Ectodermal cell (in vitro differentiated cells): ENCODE results near the gene SPINT1. TPM values are rescaled to one million over a fixed set of nuclear protein-coding genes. Genes with fewer than 3 reads are reported as not detected.
A peak's percentile ranks its signal among the peaks of the same experiment; 100 is the strongest.

ENCODE experiments used
- H3K27ac ChIP-seq: 2 replicates; pipeline ENCODE4 v1.7.0; 2013; ENCODE audit warnings: mild to moderate bottlenecking, low read depth, low read length; ENCODE audit not compliant: insufficient read depth, poor library complexity, severe bottlenecking
- H3K27me3 ChIP-seq: 2 replicates; pipeline ENCODE4 v1.7.0; 2013; ENCODE audit warnings: mild to moderate bottlenecking, low read length; ENCODE audit not compliant: insufficient read depth, control insufficient read depth, poor library complexity, severe bottlenecking
- H3K36me3 ChIP-seq: one replicate; pipeline ENCODE4 v1.7.0; 2013; ENCODE audit warnings: low read length; ENCODE audit not compliant: control insufficient read depth, insufficient read depth
- H3K4me1 ChIP-seq: one replicate; pipeline ENCODE4 v1.7.0; 2013; ENCODE audit warnings: low read length; ENCODE audit not compliant: control insufficient read depth, insufficient read depth
- H3K4me3 ChIP-seq: 2 replicates; pipeline ENCODE4 v1.7.0; 2013; ENCODE audit warnings: low read depth, low read length, control low read depth; ENCODE audit not compliant: insufficient read depth
- H3K9me3 ChIP-seq: 2 replicates; pipeline ENCODE4 v1.7.0; 2013; ENCODE audit warnings: mild to moderate bottlenecking, low read length, moderate library complexity; ENCODE audit not compliant: control insufficient read depth
- WGBS, 2 experiments: methylation state at CpG; one replicate each; pipeline ENCODE4 v1.1.7; 2013; ENCODE audit warnings: missing lambda C conversion rate in 2 of 2; 5-methylcytosine and 5-hydroxymethylcytosine counted together
- polyA plus RNA-seq, 4 experiments: library from polyadenylated mRNA; stranded (reverse); fragments of 50-300 nt; gene quantifications; one replicate each; pipeline ENCODE4 v1.2.3, GENCODE V29; 2013

The SPINT1 gene
- 7.4 TPM for polyA plus RNA-seq (2013, experiment 1 of 4)
- 9.6 TPM for polyA plus RNA-seq (2013, experiment 2 of 4)
- 8.1 TPM for polyA plus RNA-seq (2013, experiment 3 of 4)
- 9.8 TPM for polyA plus RNA-seq (2013, experiment 4 of 4)

GRCh38 chr15:40843885-40844695, at the start of gene SPINT1:
Gene SPINT1 (plus strand): TSS chr15:40844048. CDS start chr15:40844555, 507 bp downstream.
- WGBS, 2 experiments, result 0 to 1% methylated on average over 89 of the region's 89 CpGs
- Histone ChIP-seq H3K4me3 (peak within 1 kb of the TSS; percentile 49), H3K36me3 (no peaks in the 10 kb centered on the region), H3K27ac (no peak within 1 kb of the TSS), H3K9me3 (no peaks in the 10 kb centered on the region), H3K27me3 (peaks cover 48% of the 10 kb centered on the region), H3K4me1 (peaks cover 10% of the 10 kb centered on the region)

DNA sequence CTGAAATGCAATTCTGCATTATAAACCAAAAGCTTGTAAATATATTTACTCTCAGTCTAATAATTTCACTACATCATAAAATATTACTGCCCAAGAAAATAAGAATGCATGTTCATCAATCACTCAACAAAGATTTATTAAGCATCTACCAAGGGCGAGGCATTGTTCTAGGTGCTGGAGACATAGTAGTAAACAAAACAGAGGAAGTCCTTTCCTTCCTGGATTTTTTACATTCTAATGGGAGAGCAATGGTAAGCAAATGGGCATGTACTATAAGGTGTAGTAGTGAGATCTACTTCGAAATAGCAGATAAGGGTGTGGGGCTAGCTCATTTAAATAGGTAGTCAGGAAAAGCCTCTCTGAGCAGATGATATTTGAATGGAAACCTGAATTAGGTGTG, 47.8 kb upstream of the SPINT1 start:
- 90 to 93% methylated on average over 2 of the region's 2 CpGs for WGBS, 2 experiments
- Histone ChIP-seq H3K36me3 (no peaks in the 10 kb centered on the region), H3K4me3 (no peak overlapping the region), H3K27ac (no peak overlapping the region), H3K9me3 (no peaks in the 10 kb centered on the region), H3K27me3 (no peaks in the 10 kb centered on the region), H3K4me1 (peaks cover 4% of the 10 kb centered on the region)

DNA sequence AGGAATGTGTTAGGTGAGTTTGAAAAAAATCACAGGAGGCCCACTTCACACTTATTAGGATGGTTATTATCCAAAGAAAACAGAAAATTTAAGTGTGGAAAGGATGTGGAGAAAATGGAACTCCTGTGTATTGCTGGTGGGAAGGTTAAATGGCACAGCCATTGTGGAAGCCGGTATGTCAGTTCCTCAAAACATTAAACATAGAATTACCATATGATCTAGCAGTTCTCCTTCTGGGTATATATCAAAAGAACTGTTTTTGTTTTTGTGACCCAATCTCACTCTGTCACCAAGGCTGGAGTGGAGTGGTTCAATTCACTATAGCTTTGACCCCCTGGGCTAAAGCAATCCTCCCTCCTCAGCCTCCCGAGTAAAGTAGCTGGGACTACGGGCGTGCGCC, 47.3 kb upstream of the SPINT1 start:
- H3K36me3 ChIP-seq, result no peaks in the 10 kb centered on the region
- H3K27me3 ChIP-seq, result no peaks in the 10 kb centered on the region
- no peak overlapping the region for H3K27ac ChIP-seq
- H3K9me3 ChIP-seq, result no peaks in the 10 kb centered on the region
- H3K4me1 ChIP-seq, result peaks cover 4% of the 10 kb centered on the region
- no peak overlapping the region for H3K4me3 ChIP-seq
- WGBS, 2 experiments, result 91 to 94% methylated on average over 5 of the region's 5 CpGs

GRCh38 chr15:40799523-40799922, 44.3 kb upstream of the SPINT1 start:
- WGBS, 2 experiments, result 93 to 94% methylated on average over 3 of the region's 3 CpGs
- Histone ChIP-seq H3K4me1 (peaks cover 4% of the 10 kb centered on the region), H3K36me3 (no peaks in the 10 kb centered on the region), H3K27ac (no peak overlapping the region), H3K4me3 (no peak overlapping the region), H3K27me3 (no peaks in the 10 kb centered on the region), H3K9me3 (no peaks in the 10 kb centered on the region)

- H3K4me3 ChIP-seq, result no peak overlapping the region
- H3K36me3 ChIP-seq, result no peaks in the 10 kb centered on the region
- peaks cover 10% of the 10 kb centered on the region for H3K4me1 ChIP-seq
- no peak overlapping the region for H3K27ac ChIP-seq
- WGBS, 2 experiments, result 89 to 99% methylated on average over 2 of the region's 2 CpGs
- H3K9me3 ChIP-seq, result no peaks in the 10 kb centered on the region
- H3K27me3 ChIP-seq, result no peaks in the 10 kb centered on the region
Measured at GRCh38 chr15:40803076-40803475, 40.8 kb upstream of the SPINT1 start.

DNA sequence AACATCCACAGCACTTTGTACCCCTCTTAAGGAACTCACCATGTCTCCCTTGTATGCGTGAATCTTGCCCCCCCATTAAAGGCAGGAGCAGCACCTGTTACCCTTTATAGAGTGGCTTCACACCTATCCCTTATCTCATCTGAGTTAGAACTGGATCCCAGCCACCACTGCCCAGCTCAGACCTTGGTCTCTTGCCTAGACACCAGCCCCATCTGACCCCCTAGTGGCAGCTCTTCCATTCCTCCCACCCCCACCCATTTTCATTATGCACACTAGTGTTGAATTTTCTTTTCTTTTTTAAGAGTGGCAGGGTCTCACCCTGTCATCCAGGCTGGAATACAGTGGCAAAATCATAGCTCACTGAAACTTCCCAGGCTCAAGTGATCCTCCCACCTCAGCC, 40.2 kb upstream of the SPINT1 start:
- 97 to 100% methylated on average over 1 of the region's 1 CpG for WGBS, 2 experiments
- Histone ChIP-seq H3K9me3 (no peaks in the 10 kb centered on the region), H3K27ac (no peak overlapping the region), H3K36me3 (no peaks in the 10 kb centered on the region), H3K4me3 (no peak overlapping the region), H3K4me1 (peaks cover 6% of the 10 kb centered on the region), H3K27me3 (no peaks in the 10 kb centered on the region)

GRCh38 chr15:40806672-40807027, 37.2 kb upstream of the SPINT1 start:
- WGBS, 2 experiments, result 8 to 9% methylated on average over 2 of the region's 2 CpGs
- Histone ChIP-seq H3K36me3 (no peaks in the 10 kb centered on the region), H3K9me3 (no peaks in the 10 kb centered on the region), H3K4me1 (peaks cover 6% of the 10 kb centered on the region), H3K4me3 (peak overlapping the region; percentile 100), H3K27me3 (no peaks in the 10 kb centered on the region), H3K27ac (no peak overlapping the region)

DNA sequence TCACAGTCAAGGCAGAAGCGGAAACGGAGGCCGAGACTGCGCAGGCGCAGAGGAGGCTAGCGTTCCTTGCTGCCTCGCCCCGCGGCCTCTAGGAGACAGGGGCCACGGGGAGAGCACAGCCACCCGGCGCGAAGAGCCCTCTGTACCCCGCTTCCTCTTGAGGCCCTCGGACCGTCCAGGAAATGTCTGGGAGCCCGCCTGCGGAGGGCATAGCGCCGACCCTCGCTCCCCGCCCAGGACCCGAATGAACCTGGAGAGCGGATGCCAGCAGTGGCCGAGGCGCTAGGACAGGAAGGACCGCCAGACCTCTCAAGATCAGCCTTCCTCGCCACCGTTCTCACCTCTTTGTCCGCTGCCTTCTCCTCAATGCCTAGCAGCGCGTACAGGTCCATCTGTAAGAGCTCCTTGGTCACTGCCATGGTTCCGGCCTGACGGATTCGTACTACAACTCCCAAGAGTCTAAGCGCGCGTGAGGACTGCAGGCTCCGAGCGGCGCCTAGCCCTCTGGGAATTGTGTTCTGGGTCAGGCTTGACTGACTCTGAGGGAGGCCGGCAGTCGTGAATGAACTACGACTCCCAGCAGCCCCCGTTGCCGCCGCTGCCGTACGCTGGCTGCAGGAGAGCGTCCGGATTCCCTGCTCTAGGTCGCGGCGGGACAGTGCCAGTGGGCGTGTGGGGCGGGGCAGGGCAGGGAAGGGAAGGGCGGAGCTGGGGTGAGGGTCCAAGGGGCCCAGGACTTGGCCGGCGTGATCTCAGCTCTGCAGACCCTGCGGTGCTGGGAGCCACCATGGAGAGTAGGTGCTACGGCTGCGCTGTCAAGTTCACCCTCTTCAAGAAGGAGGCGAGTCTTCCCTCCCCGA, 36.6 kb upstream of the SPINT1 start, which contains the start of the genes DNAJC17 and ZFYVE19:
TSS of gene DNAJC17 (minus strand) at position 446 of the 860 bp plus-strand sequence. CDS start at position 419, 27 bp downstream.
TSS of gene ZFYVE19 (plus strand) at position 62 of the 860 bp plus-strand sequence. CDS start at position 563, 501 bp downstream.
- H3K27ac ChIP-seq, result no peak within 1 kb of the TSS
- WGBS, 2 experiments, result 0 to 1% methylated on average over 64 of the region's 64 CpGs
- no peaks in the 10 kb centered on the region for H3K36me3 ChIP-seq
- H3K4me3 ChIP-seq, result peak within 1 kb of the TSS; percentile 100
- no peaks in the 10 kb centered on the region for H3K27me3 ChIP-seq
- no peaks in the 10 kb centered on the region for H3K9me3 ChIP-seq
- peaks cover 6% of the 10 kb centered on the region for H3K4me1 ChIP-seq

DNA sequence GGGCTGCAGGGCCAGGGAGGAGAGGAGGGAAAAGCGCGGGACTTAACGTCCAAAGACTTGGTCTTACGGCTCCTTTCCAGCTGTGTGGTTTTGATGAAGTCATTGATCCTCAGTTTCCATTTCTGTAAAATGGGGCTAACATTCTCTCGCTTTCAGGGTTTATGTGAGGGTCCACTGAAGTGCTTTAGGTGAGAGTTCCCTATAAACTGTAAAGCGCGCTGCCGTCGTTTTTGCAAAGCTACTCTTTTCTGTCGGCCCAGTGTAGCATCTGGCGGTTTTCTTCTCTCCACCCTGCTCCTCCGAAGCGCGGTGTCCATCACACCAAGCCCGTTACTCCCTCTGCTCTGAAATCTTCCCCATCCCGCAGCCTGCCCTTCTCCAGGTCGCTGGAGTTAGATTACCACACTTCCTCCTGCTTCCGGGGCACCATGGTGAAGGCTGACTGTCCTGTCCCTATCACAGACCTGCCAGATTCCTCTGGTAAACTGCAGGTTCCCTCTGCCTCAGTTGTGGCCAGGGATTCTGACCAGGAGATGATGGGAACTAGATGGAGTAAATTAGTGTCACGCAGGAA, 35.9 kb upstream of the SPINT1 start:
- Histone ChIP-seq H3K36me3 (no peaks in the 10 kb centered on the region), H3K27me3 (no peaks in the 10 kb centered on the region), H3K9me3 (no peaks in the 10 kb centered on the region), H3K4me3 (peak overlapping the region; percentile 100), H3K4me1 (peaks cover 6% of the 10 kb centered on the region), H3K27ac (no peak overlapping the region)
- WGBS, 2 experiments, result 59 to 61% methylated on average over 19 of the region's 19 CpGs
